HEK293T (cell line): ENCODE data around the gene B4GALNT1.

ENCODE experiments used
- ARNT ChIP-seq: fragments of 450-650 bp; IDR thresholded peaks from 2 replicates; pipeline ENCODE4 v1.6.1; 2017; ENCODE audit warnings: mild to moderate bottlenecking
- BHLHE40 ChIP-seq: fragments of 450-650 bp; IDR thresholded peaks from 2 replicates; pipeline ENCODE4 v1.6.1; 2016; ENCODE audit warnings: mild to moderate bottlenecking, moderate library complexity, borderline replicate concordance
- CTBP1 ChIP-seq: fragments of 450-650 bp; IDR thresholded peaks from 2 replicates; pipeline ENCODE4 v1.6.1; 2016; ENCODE audit warnings: borderline replicate concordance
- ELF4 ChIP-seq: fragments of 450-650 bp; IDR thresholded peaks from 2 replicates; pipeline ENCODE4 v1.6.1; 2017; ENCODE audit warnings: antibody characterized with exemption
- FOXA1 ChIP-seq: fragments of 450-650 bp; IDR thresholded peaks from 2 replicates; pipeline ENCODE4 v1.6.1; 2016; ENCODE audit warnings: mild to moderate bottlenecking
- FOXK2 ChIP-seq: fragments of 450-650 bp; IDR thresholded peaks from 2 replicates; pipeline ENCODE4 v1.6.1; 2016; ENCODE audit warnings: mild to moderate bottlenecking
- FOXM1 ChIP-seq: fragments of 450-650 bp; IDR thresholded peaks from 2 replicates; pipeline ENCODE4 v1.6.1; 2017; ENCODE audit warnings: mild to moderate bottlenecking, borderline replicate concordance
- HDGF ChIP-seq: fragments of 450-650 bp; IDR thresholded peaks from 2 replicates; pipeline ENCODE4 v1.6.1; 2017; ENCODE audit warnings: antibody characterized with exemption, borderline replicate concordance
- L3MBTL2 ChIP-seq: fragments of 450-650 bp; conservative IDR thresholded peaks from 2 replicates; pipeline ENCODE4 v1.6.1; 2016; ENCODE audit warnings: mild to moderate bottlenecking
- LEF1 ChIP-seq: fragments of 450-650 bp; IDR thresholded peaks from 2 replicates; pipeline ENCODE4 v1.6.1; 2017; ENCODE audit warnings: mild to moderate bottlenecking, borderline replicate concordance
- PKNOX1 ChIP-seq: fragments of 450-650 bp; IDR thresholded peaks from 2 replicates; pipeline ENCODE4 v1.6.1; 2016
- SP1 ChIP-seq: fragments of 450-650 bp; IDR thresholded peaks from 2 replicates; pipeline ENCODE4 v1.6.1; 2017
- SUZ12 ChIP-seq: fragments of 450-650 bp; IDR thresholded peaks from 2 replicates; pipeline ENCODE4 v1.6.1; 2016; ENCODE audit warnings: mild to moderate bottlenecking
- TARDBP ChIP-seq: fragments of 450-650 bp; IDR thresholded peaks from 2 replicates; pipeline ENCODE4 v1.6.1; 2016

GRCh38 chr12:57612711-57613426, 20.1 kb downstream of the B4GALNT1 start:
- TF ChIP-seq PKNOX1 (no peak), FOXM1 (no peak), TARDBP (no peak), FOXK2 (no peak), LEF1 (no peak), SP1 (no peak), HDGF (no peak), BHLHE40 (no peak), SUZ12 (no peak), L3MBTL2 (no peak), ELF4 (no peak), ARNT (no peak), CTBP1 (no peak), FOXA1 (no peak)
